GM12878 (cell line): ENCODE data around the gene NUP107. TPM values are rescaled to one million over a fixed set of nuclear protein-coding genes. Genes with fewer than 3 reads are reported as not detected.

Source experiments
- ASH2L ChIP-seq: fragments of 300-600, 200-600 bp; sonication (generic); IDR thresholded peaks from 2 replicates; pipeline ENCODE4 v1.6.1; 2017; ENCODE audit warnings: low read depth, mild to moderate bottlenecking, borderline replicate concordance
- BACH1 ChIP-seq: fragments of 450-650 bp; IDR thresholded peaks from 2 replicates; pipeline ENCODE4 v1.6.1; 2017; ENCODE audit warnings: mild to moderate bottlenecking, borderline replicate concordance
- CBX5 ChIP-seq: sonication (generic); IDR thresholded peaks from 2 replicates; pipeline ENCODE4 v1.6.1; 2016; ENCODE audit warnings: low read depth, moderate library complexity, mild to moderate bottlenecking, inconsistent platforms
- CHD2 ChIP-seq: IDR thresholded peaks from 2 replicates; pipeline ENCODE4 v1.6.1; 2011; ENCODE audit warnings: low read depth, low read length, improper control_type of control experiment, borderline replicate concordance
- ESRRA ChIP-seq: IDR thresholded peaks from 2 replicates; pipeline ENCODE4 v1.6.1; 2012; ENCODE audit warnings: mild to moderate bottlenecking, low read length, improper control_type of control experiment
- FOXM1 ChIP-seq: IDR thresholded peaks from 2 replicates; pipeline ENCODE4 v1.6.1; 2012; ENCODE audit warnings: low read depth, mild to moderate bottlenecking, inconsistent platforms, low read length, moderate library complexity
- IRF4 ChIP-seq: IDR thresholded peaks from 2 replicates; pipeline ENCODE4 v1.6.1; 2011; ENCODE audit warnings: low read depth, low read length
- JUNB ChIP-seq: IDR thresholded peaks from 2 replicates; pipeline ENCODE4 v1.6.1; 2016; ENCODE audit warnings: antibody characterized with exemption, mild to moderate bottlenecking
- JUND ChIP-seq: IDR thresholded peaks from 2 replicates; pipeline ENCODE4 v1.6.1; 2012; ENCODE audit warnings: low read depth, mild to moderate bottlenecking, low read length, improper control_type of control experiment, moderate library complexity
- MTA2 ChIP-seq: fragments of 450-650 bp; IDR thresholded peaks from 2 replicates; pipeline ENCODE4 v1.6.1; 2016; ENCODE audit warnings: low read depth, mild to moderate bottlenecking, moderate library complexity
- NFIC ChIP-seq: IDR thresholded peaks from 2 replicates; pipeline ENCODE4 v1.6.1; 2012; ENCODE audit warnings: low read depth, mild to moderate bottlenecking, inconsistent platforms, low read length, moderate library complexity
- NRF1 ChIP-seq: conservative IDR thresholded peaks from 2 replicates; pipeline ENCODE4 v1.6.1; 2011; ENCODE audit warnings: mild to moderate bottlenecking, low read depth, low read length, improper control_type of control experiment
- PAX8 ChIP-seq: fragments of 450-650 bp; IDR thresholded peaks from 2 replicates; pipeline ENCODE4 v1.6.1; 2017; ENCODE audit warnings: mild to moderate bottlenecking, moderate library complexity
- POU2F2 ChIP-seq: IDR thresholded peaks from 3 replicates; pipeline ENCODE4 v1.6.1; 2011; ENCODE audit warnings: low read depth, mild to moderate bottlenecking, low read length, borderline replicate concordance
- RAD21 ChIP-seq: IDR thresholded peaks from 2 replicates; pipeline ENCODE4 v1.6.1; 2011; ENCODE audit warnings: mild to moderate bottlenecking, low read depth, low read length, moderate library complexity; ENCODE audit not compliant: insufficient read depth
- STAT3 ChIP-seq: IDR thresholded peaks from 2 replicates; pipeline ENCODE4 v1.6.1; 2011; ENCODE audit warnings: low read depth, low read length, improper control_type of control experiment
- TAF1 ChIP-seq: IDR thresholded peaks from 2 replicates; pipeline ENCODE4 v1.6.1; 2011; ENCODE audit warnings: mild to moderate bottlenecking, low read depth, low read length, borderline replicate concordance
- TCF7 ChIP-seq: IDR thresholded peaks from 2 replicates; pipeline ENCODE4 v1.6.1; 2014; ENCODE audit warnings: antibody characterized with exemption, borderline replicate concordance
- polyA plus RNA-seq, 11 experiments: library from polyadenylated mRNA; depleted of rRNA in 4 of 11; unstranded in 6 of 11; stranded (reverse) in 5 of 11; fragments of >200 nt; fragmentation: Nextera tagmentation in 4 of 11; fragmentation: Illumina TruSeq in 1 of 11; extraction: Ambion mirVana in 4 of 11; extraction: Trizol in 1 of 11; gene quantifications; 1 replicate in 1 of 11; 2 replicates in 10 of 11; pipeline versions ENCODE4 v1.2.1 to v1.2.3, GENCODE V29; 2011 to 2016; ENCODE audit warnings: inconsistent platforms in 2 of 11, missing spikeins in 2 of 11, low read depth in 1 of 11
- total RNA-seq, 4 experiments: library from RNA; depleted of rRNA in 3 of 4; stranded (reverse); fragments of >200 nt in 3 of 4; fragmentation: Illumina TruSeq in 1 of 4; extraction: Trizol in 1 of 4; gene quantifications; 2 replicates each; pipeline versions ENCODE4 v1.2.1 to v1.2.3, GENCODE V29; 2013 to 2021
- TF ChIP-seq, protein P1 (sequence below): IDR thresholded peaks from 2 replicates; pipeline ENCODE4 v1.6.1; 2011; ENCODE audit warnings: borderline replicate concordance, low read depth, mild to moderate bottlenecking, moderate library complexity, low read length; ENCODE audit not compliant: insufficient read depth, poor library complexity, severe bottlenecking
- TF ChIP-seq, protein P2 (sequence below): fragments of 450-650 bp; IDR thresholded peaks from 2 replicates; pipeline ENCODE4 v1.6.1; 2014; ENCODE audit warnings: mild to moderate bottlenecking
- TF ChIP-seq, protein P3 (sequence below): fragments of 450-650 bp; IDR thresholded peaks from 2 replicates; pipeline ENCODE4 v1.6.1; 2017; ENCODE audit warnings: low read depth, mild to moderate bottlenecking, moderate library complexity
- TF ChIP-seq, protein P4 (sequence below): fragments of 450-650 bp; IDR thresholded peaks from 2 replicates; pipeline ENCODE4 v1.6.1; 2017; ENCODE audit warnings: mild to moderate bottlenecking, low read depth, inconsistent platforms; ENCODE audit not compliant: poor library complexity, severe bottlenecking
- TF ChIP-seq, protein P5 (sequence below): IDR thresholded peaks from 2 replicates; pipeline ENCODE4 v1.6.1; 2012; ENCODE audit warnings: low read depth, low read length, improper control_type of control experiment

Gene NUP107
- total and polyA plus RNA-seq, 10 of the 15 experiments (the other 5 are each of a cell fraction or from before 2014, with no cell fraction given) = 73.4 to 132 (median 92.4) TPM

DNA sequence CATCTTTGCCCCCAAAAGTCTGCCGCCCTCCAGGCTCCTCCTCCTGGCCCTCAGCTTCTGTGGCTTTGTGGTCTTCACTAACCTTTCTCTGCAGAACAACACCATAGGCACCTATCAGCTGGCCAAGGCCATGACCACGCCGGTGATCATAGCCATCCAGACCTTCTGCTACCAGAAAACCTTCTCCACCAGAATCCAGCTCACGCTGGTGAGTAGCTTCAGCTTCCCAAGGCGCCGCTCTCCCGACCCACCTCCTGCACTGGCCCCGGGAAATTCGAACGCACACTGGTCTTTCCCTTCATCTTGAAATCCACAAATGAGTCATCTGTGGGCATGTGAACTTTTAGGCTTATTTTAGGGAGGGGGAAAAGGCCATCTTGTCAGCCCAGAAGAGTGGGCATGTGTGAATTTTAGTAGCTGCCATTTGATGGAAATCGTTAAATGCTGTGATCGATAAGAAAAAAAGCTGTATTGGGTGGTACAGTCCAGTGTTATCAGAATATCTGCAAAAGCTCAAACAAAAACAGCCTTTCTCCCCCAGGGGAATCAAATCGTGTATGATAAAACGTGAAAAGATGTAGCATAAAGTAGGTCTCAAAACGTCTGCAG lies 59.9 kb downstream of the NUP107 start (continued):
- TF ChIP-seq, protein P1, sequence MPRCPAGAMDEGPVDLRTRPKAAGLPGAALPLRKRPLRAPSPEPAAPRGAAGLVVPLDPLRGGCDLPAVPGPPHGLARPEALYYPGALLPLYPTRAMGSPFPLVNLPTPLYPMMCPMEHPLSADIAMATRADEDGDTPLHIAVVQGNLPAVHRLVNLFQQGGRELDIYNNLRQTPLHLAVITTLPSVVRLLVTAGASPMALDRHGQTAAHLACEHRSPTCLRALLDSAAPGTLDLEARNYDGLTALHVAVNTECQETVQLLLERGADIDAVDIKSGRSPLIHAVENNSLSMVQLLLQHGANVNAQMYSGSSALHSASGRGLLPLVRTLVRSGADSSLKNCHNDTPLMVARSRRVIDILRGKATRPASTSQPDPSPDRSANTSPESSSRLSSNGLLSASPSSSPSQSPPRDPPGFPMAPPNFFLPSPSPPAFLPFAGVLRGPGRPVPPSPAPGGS = no peak
- TF ChIP-seq NRF1 (no peak), RAD21 (no peak), IRF4 (peak; percentile 66; the same call in 1 of the 2 replicates), ASH2L (no peak), TCF7 (0 out of 2 replicates have a peak, but pooled peaks have one; percentile 31), BACH1 (no peak), JUNB (peak; percentile 75), FOXM1 (no peak), NFIC (no peak), CBX5 (no peak), TAF1 (no peak), POU2F2 (no peak), CHD2 (0 out of 2 replicates have a peak, but pooled peaks have one; percentile 28), PAX8 (no peak), JUND (0 out of 2 replicates have a peak, but pooled peaks have one; percentile 10), ESRRA (no peak), STAT3 (no peak), MTA2 (no peak)
- TF ChIP-seq, protein P2, sequence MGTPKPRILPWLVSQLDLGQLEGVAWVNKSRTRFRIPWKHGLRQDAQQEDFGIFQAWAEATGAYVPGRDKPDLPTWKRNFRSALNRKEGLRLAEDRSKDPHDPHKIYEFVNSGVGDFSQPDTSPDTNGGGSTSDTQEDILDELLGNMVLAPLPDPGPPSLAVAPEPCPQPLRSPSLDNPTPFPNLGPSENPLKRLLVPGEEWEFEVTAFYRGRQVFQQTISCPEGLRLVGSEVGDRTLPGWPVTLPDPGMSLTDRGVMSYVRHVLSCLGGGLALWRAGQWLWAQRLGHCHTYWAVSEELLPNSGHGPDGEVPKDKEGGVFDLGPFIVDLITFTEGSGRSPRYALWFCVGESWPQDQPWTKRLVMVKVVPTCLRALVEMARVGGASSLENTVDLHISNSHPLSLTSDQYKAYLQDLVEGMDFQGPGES = no peak
- TF ChIP-seq, protein P3, sequence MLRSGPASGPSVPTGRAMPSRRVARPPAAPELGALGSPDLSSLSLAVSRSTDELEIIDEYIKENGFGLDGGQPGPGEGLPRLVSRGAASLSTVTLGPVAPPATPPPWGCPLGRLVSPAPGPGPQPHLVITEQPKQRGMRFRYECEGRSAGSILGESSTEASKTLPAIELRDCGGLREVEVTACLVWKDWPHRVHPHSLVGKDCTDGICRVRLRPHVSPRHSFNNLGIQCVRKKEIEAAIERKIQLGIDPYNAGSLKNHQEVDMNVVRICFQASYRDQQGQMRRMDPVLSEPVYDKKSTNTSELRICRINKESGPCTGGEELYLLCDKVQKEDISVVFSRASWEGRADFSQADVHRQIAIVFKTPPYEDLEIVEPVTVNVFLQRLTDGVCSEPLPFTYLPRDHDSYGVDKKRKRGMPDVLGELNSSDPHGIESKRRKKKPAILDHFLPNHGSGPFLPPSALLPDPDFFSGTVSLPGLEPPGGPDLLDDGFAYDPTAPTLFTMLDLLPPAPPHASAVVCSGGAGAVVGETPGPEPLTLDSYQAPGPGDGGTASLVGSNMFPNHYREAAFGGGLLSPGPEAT = 0 out of 2 replicates have a peak, but pooled peaks have one; percentile 18
- TF ChIP-seq, protein P4, sequence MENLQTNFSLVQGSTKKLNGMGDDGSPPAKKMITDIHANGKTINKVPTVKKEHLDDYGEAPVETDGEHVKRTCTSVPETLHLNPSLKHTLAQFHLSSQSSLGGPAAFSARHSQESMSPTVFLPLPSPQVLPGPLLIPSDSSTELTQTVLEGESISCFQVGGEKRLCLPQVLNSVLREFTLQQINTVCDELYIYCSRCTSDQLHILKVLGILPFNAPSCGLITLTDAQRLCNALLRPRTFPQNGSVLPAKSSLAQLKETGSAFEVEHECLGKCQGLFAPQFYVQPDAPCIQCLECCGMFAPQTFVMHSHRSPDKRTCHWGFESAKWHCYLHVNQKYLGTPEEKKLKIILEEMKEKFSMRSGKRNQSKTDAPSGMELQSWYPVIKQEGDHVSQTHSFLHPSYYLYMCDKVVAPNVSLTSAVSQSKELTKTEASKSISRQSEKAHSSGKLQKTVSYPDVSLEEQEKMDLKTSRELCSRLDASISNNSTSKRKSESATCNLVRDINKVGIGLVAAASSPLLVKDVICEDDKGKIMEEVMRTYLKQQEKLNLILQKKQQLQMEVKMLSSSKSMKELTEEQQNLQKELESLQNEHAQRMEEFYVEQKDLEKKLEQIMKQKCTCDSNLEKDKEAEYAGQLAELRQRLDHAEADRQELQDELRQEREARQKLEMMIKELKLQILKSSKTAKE = peak; percentile 43
- TF ChIP-seq, protein P5, sequence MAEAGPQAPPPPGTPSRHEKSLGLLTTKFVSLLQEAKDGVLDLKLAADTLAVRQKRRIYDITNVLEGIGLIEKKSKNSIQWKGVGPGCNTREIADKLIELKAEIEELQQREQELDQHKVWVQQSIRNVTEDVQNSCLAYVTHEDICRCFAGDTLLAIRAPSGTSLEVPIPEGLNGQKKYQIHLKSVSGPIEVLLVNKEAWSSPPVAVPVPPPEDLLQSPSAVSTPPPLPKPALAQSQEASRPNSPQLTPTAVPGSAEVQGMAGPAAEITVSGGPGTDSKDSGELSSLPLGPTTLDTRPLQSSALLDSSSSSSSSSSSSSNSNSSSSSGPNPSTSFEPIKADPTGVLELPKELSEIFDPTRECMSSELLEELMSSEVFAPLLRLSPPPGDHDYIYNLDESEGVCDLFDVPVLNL = peak; percentile 89
